ENCODE results near the gene VSIG2. TPM values are rescaled to one million over a fixed set of nuclear protein-coding genes. Genes with fewer than 3 reads are reported as not detected.

The VSIG2 gene
- total and polyA plus RNA-seq, 2 donors (not counting 3 experiments of a cell fraction or from before 2014, with no cell fraction given): 1.2 to 7.0 TPM

DNA sequence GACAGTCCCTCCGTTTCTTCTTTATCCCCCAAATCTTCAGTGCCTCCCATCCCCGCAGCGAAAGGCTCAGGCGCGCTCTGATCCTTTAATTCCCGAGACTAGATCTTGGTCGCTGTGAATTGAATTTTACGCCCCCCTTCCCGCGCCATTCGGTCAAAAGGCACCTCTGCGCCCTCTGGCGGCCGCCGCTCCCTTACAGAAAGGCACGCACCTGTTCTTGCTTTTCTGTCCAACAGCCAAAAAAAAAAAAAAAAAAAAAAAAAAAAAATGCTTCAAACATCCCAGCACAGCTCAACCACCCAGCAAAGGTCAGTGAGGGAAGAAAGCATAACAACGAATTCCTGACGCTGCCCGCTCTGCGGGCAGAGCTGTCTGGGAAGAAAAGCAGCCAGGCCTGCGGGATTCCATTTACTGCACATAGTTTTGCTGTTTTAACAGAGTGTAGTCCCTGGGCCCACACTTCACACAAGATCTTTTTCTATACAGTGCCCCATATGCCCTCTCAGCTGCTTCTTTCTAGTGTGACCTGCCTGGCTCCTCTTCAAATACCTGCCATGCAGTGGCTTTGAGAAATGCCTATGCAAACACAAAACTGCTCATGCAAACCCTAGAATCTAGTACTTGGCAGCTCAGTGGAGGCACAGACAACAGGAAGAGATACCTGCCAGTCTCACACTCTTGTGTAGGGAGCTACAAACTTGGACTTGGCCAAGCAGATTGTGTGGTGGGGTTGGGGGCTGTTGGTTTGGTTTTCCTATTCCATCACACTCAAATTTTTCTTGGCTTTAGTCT is 11.3 kb upstream of the VSIG2 start:
- no peaks in the 10 kb centered on the region for H4K20me1 ChIP-seq (replicated peaks; ENCODE audit: control insufficient read depth, extremely low read depth, insufficient read depth, low read length)
- peak overlapping the region; percentile 12 for H2AFZ ChIP-seq (ENCODE audit: low read depth, low read length)
- peak; percentile 87 for FAIRE-seq
- dilution Hi-C loops (cut with MboI; ENCODE audit: extremely low pct_ligation_motif_present, low sequenced_read_pairs): no loop called here
- H3K4me3 ChIP-seq (replicated peaks in 1 of 3; ENCODE audit: insufficient read depth in 1 of 3, low read depth in 1 of 3, low read length in 3 of 3): peak overlapping the region; percentile 62 to 97 (median 64)
- ChIA-PET CTCF (interaction anchor here (0.6 to 13.1 kb wide), 28 partner anchors 10 to 563 kb away, joined by 3 to 301 read pairs (median 7); partner anchors contain the start of genes MSANTD2, NRGN, SIAE and SPA17), POLR2A (interaction anchor here (0.6 to 1.4 kb wide), 7 partner anchors 9 to 74 kb away, joined by 3 to 16 read pairs (median 6); no protein-coding TSS in a partner anchor)
- TF ChIP-seq MYC (IDR thresholded peaks at IDR 0.05; ENCODE audit: low read depth, low read length) (no peak), POLR2A (IDR thresholded peaks at IDR 0.05; ENCODE audit: low read depth, low read length) (peak; percentile 34)
- TF ChIP-seq, protein P1, sequence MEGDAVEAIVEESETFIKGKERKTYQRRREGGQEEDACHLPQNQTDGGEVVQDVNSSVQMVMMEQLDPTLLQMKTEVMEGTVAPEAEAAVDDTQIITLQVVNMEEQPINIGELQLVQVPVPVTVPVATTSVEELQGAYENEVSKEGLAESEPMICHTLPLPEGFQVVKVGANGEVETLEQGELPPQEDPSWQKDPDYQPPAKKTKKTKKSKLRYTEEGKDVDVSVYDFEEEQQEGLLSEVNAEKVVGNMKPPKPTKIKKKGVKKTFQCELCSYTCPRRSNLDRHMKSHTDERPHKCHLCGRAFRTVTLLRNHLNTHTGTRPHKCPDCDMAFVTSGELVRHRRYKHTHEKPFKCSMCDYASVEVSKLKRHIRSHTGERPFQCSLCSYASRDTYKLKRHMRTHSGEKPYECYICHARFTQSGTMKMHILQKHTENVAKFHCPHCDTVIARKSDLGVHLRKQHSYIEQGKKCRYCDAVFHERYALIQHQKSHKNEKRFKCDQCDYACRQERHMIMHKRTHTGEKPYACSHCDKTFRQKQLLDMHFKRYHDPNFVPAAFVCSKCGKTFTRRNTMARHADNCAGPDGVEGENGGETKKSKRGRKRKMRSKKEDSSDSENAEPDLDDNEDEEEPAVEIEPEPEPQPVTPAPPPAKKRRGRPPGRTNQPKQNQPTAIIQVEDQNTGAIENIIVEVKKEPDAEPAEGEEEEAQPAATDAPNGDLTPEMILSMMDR (IDR thresholded peaks at IDR 0.05; ENCODE audit: extremely low read depth in 1 of 2, insufficient read depth in 1 of 2, low read depth in 1 of 2, low read length in 2 of 2): peak; percentile 78 to 86
- peak overlapping the region; percentile 98 for H3K9ac ChIP-seq (replicated peaks; ENCODE audit: extremely low read depth, insufficient read depth, low read length)
- H3K27me3 ChIP-seq (ENCODE audit: control insufficient read depth in 2 of 2, insufficient read depth in 2 of 2, low read length in 2 of 2): no peaks in the 10 kb centered on the region
- DNase-seq (ENCODE audit: low read depth, low spot score): peak; percentile 92
- no peaks in the 10 kb centered on the region for H3K9me1 ChIP-seq (replicated peaks; ENCODE audit: control insufficient read depth, extremely low read depth, insufficient read depth, low read length)
- peaks cover 45% of the 10 kb centered on the region for H3K79me2 ChIP-seq (ENCODE audit: control insufficient read depth, insufficient read depth, low read length)
- H3K27ac ChIP-seq (ENCODE audit: insufficient read depth, low read depth, low read length): peak overlapping the region; percentile 100
- no TSS peak for BruUV-seq (replicated peaks)
- peaks cover 2% of the 10 kb centered on the region in 2 experiments for H3K36me3 ChIP-seq (ENCODE audit: control insufficient read depth in 2 of 2, extremely low read depth in 1 of 2, insufficient read depth in 2 of 2, low read length in 2 of 2)
- no peaks in the 10 kb centered on the region for H3K9me3 ChIP-seq (replicated peaks; ENCODE audit: control insufficient read depth, insufficient read depth, low read length)
- intact Hi-C loops (cut with micrococcal nuclease): loop anchor here (1.0 to 2.0 kb wide), 8 partner anchors 15 to 119 kb away; partner anchors contain the start of genes SIAE and SPA17
- H3K4me2 ChIP-seq (ENCODE audit: insufficient read depth, low read length): peak overlapping the region; percentile 77
- H3K4me1 ChIP-seq (ENCODE audit: control insufficient read depth, extremely low read depth, insufficient read depth, low read length): peaks cover 21% of the 10 kb centered on the region
